Measurements from ENCODE around the gene GFPT2. TPM values are rescaled to one million over a fixed set of nuclear protein-coding genes. Genes with fewer than 3 reads are reported as not detected.
A peak's percentile ranks its signal among the peaks of the same experiment; 100 is the strongest.

GFPT2 gene
- total RNA-seq: 14.9 to 16.3 TPM (median 15.7 TPM) in 3 replicates

GRCh38 chr5:180353048-180353979 is at the start of gene GFPT2:
GFPT2 (minus strand) TSS chr5:180353336; CDS start chr5:180353217, 119 bp downstream.
- Mint-ChIP-seq H3K9me3 (no peaks in the 10 kb centered on the region), H3K4me1 (peaks cover 13% of the 10 kb centered on the region), H3K36me3 (no peaks in the 10 kb centered on the region), H3K27ac (no peak within 1 kb of the TSS), H3K4me3 (peak within 1 kb of the TSS; percentile 75), H3K27me3 (ENCODE audit: low read depth) (peaks cover 50% of the 10 kb centered on the region)
- peak; percentile 66 to 82 for DNase-seq (ENCODE audit: low spot score in 2 of 2, unreplicated experiment in 2 of 2)
- no peak for TF ChIP-seq CTCF (IDR thresholded peaks at IDR 0.05; ENCODE audit: unreplicated experiment)

- no peak for TF ChIP-seq CTCF (IDR thresholded peaks at IDR 0.05; ENCODE audit: unreplicated experiment)
- no peak overlapping the region for H3K27ac Mint-ChIP-seq
- H3K36me3 Mint-ChIP-seq: peaks cover 1% of the 10 kb centered on the region
- H3K9me3 Mint-ChIP-seq: peaks cover 17% of the 10 kb centered on the region
- H3K4me1 Mint-ChIP-seq: peaks cover 3% of the 10 kb centered on the region
- H3K27me3 Mint-ChIP-seq (ENCODE audit: low read depth): no peaks in the 10 kb centered on the region
- DNase-seq (ENCODE audit: low spot score in 2 of 2, unreplicated experiment in 2 of 2): no peak
- no peak overlapping the region for H3K4me3 Mint-ChIP-seq
Observed at GRCh38 chr5:180402716-180403115, 49.6 kb upstream of the GFPT2 start.

GRCh38 chr5:180401229-180401907 is 48.2 kb upstream of the GFPT2 start:
- no peak for TF ChIP-seq CTCF (IDR thresholded peaks at IDR 0.05; ENCODE audit: unreplicated experiment)
- Mint-ChIP-seq H3K4me3 (no peak overlapping the region), H3K36me3 (peaks cover 1% of the 10 kb centered on the region), H3K27me3 (ENCODE audit: low read depth) (no peaks in the 10 kb centered on the region), H3K9me3 (peaks cover 14% of the 10 kb centered on the region), H3K4me1 (peaks cover 3% of the 10 kb centered on the region), H3K27ac (no peak overlapping the region)
- no peak for DNase-seq (ENCODE audit: low spot score in 2 of 2, unreplicated experiment in 2 of 2)

- Mint-ChIP-seq H3K4me3 (no peak overlapping the region), H3K27me3 (ENCODE audit: low read depth) (no peaks in the 10 kb centered on the region), H3K9me3 (peaks cover 14% of the 10 kb centered on the region), H3K36me3 (peaks cover 1% of the 10 kb centered on the region), H3K4me1 (peaks cover 3% of the 10 kb centered on the region), H3K27ac (no peak overlapping the region)
- no peak for DNase-seq (ENCODE audit: low spot score in 2 of 2, unreplicated experiment in 2 of 2)
- TF ChIP-seq CTCF (IDR thresholded peaks at IDR 0.05; ENCODE audit: unreplicated experiment): no peak
Observed at GRCh38 chr5:180400416-180400815, 47.3 kb upstream of the GFPT2 start.

- no peak for TF ChIP-seq CTCF (IDR thresholded peaks at IDR 0.05; ENCODE audit: unreplicated experiment)
- no peak for DNase-seq (ENCODE audit: low spot score in 2 of 2, unreplicated experiment in 2 of 2)
- H3K4me1 Mint-ChIP-seq: no peaks in the 10 kb centered on the region
- no peaks in the 10 kb centered on the region for H3K27me3 Mint-ChIP-seq (ENCODE audit: low read depth)
- H3K9me3 Mint-ChIP-seq: peaks cover 14% of the 10 kb centered on the region
- no peak overlapping the region for H3K4me3 Mint-ChIP-seq
- peaks cover 1% of the 10 kb centered on the region for H3K36me3 Mint-ChIP-seq
- no peak overlapping the region for H3K27ac Mint-ChIP-seq
Observed at GRCh38 chr5:180399401-180400215, 46.5 kb upstream of the GFPT2 start.
